ENCODE results near the gene CPLX4. TPM values are rescaled to one million over a fixed set of nuclear protein-coding genes. Genes with fewer than 3 reads are reported as not detected.

CPLX4 gene
- total and polyA plus RNA-seq, 2 donors (not counting 3 experiments of a cell fraction or from before 2014, with no cell fraction given), result not detected

GRCh38 chr18:59293317-59293716 is 25.1 kb downstream of the CPLX4 start:
- dilution Hi-C loops (cut with MboI; ENCODE audit: extremely low pct_ligation_motif_present, low sequenced_read_pairs), result no loop called here

GRCh38 chr18:59286341-59286740 is 32.1 kb downstream of the CPLX4 start:
- no peak for TF ChIP-seq FOS (IDR thresholded peaks at IDR 0.05; ENCODE audit: borderline replicate concordance, insufficient read depth, low read length)
- TF ChIP-seq MAX (IDR thresholded peaks at IDR 0.05; ENCODE audit: insufficient read depth, insufficient read length), result no peak
- no peak for TF ChIP-seq GATA2 (IDR thresholded peaks at IDR 0.05; ENCODE audit: insufficient read depth, insufficient read length, low read depth, low read length)
- TF ChIP-seq JUN (IDR thresholded peaks at IDR 0.05; ENCODE audit: borderline replicate concordance, insufficient read depth, insufficient read length, low read depth), result no peak
- no peak for TF ChIP-seq EZH2 (IDR thresholded peaks at IDR 0.05; ENCODE audit: borderline replicate concordance, low read depth, low read length, severe bottlenecking)
- TF ChIP-seq POLR2A (IDR thresholded peaks at IDR 0.05; ENCODE audit: low read depth, low read length), result no peak
- no peak for TF ChIP-seq POLR2AphosphoS5 (IDR thresholded peaks at IDR 0.05; ENCODE audit: insufficient read depth, low read depth, low read length)
- TF ChIP-seq CTCF (IDR thresholded peaks at IDR 0.05; ENCODE audit: extremely low read depth in 1 of 2, insufficient read depth in 1 of 2, low read depth in 1 of 2, low read length in 2 of 2), result no peak
- TF ChIP-seq MYC (IDR thresholded peaks at IDR 0.05; ENCODE audit: low read depth, low read length), result no peak
- H3K4me3 ChIP-seq (replicated peaks in 1 of 3; ENCODE audit: insufficient read depth in 1 of 3, low read depth in 1 of 3, low read length in 3 of 3), result no peak overlapping the region
- H3K9me1 ChIP-seq (replicated peaks; ENCODE audit: control insufficient read depth, extremely low read depth, insufficient read depth, low read length), result no peaks in the 10 kb centered on the region
- peaks cover 7 to 8% of the 10 kb centered on the region in 2 experiments for H3K27me3 ChIP-seq (ENCODE audit: control insufficient read depth in 2 of 2, insufficient read depth in 2 of 2, low read length in 2 of 2)
- no peaks in the 10 kb centered on the region for H3K79me2 ChIP-seq (ENCODE audit: control insufficient read depth, insufficient read depth, low read length)
- H3K36me3 ChIP-seq (ENCODE audit: control insufficient read depth in 2 of 2, extremely low read depth in 1 of 2, insufficient read depth in 2 of 2, low read length in 2 of 2), result no peaks in the 10 kb centered on the region
- intact Hi-C loops (cut with micrococcal nuclease) (no loop called here), dilution Hi-C loops (cut with MboI; ENCODE audit: extremely low pct_ligation_motif_present, low sequenced_read_pairs) (no loop called here)
- H3K27ac ChIP-seq (ENCODE audit: insufficient read depth, low read depth, low read length), result no peak overlapping the region
- no TSS peak for BruUV-seq (replicated peaks)
- FAIRE-seq (no peak), DNase-seq (ENCODE audit: low read depth, low spot score) (no peak)
- H3K4me2 ChIP-seq (ENCODE audit: insufficient read depth, low read length), result no peak overlapping the region
- H3K9ac ChIP-seq (replicated peaks; ENCODE audit: extremely low read depth, insufficient read depth, low read length), result no peak overlapping the region
- ChIA-PET POLR2A (no interaction called here), CTCF (interaction anchor here (1.7 kb wide), 1 partner anchor 11 kb away, joined by 6 read pairs; no protein-coding TSS in a partner anchor)
- no peaks in the 10 kb centered on the region for H4K20me1 ChIP-seq (replicated peaks; ENCODE audit: control insufficient read depth, extremely low read depth, insufficient read depth, low read length)
- H3K4me1 ChIP-seq (ENCODE audit: control insufficient read depth, extremely low read depth, insufficient read depth, low read length), result no peaks in the 10 kb centered on the region
- H3K9me3 ChIP-seq (replicated peaks; ENCODE audit: control insufficient read depth, insufficient read depth, low read length), result no peaks in the 10 kb centered on the region
- H2AFZ ChIP-seq (ENCODE audit: low read depth, low read length), result no peak overlapping the region

More at GRCh38 chr18:59293317-59293716, 25.1 kb downstream of the CPLX4 start:
- DNase-seq (ENCODE audit: low read depth, low spot score) (no peak), FAIRE-seq (no peak)
- no peak overlapping the region for H3K4me2 ChIP-seq (ENCODE audit: insufficient read depth, low read length)
- H3K27ac ChIP-seq (ENCODE audit: insufficient read depth, low read depth, low read length), result no peak overlapping the region
- H3K27me3 ChIP-seq (ENCODE audit: control insufficient read depth in 2 of 2, insufficient read depth in 2 of 2, low read length in 2 of 2), result peaks cover 8 to 10% of the 10 kb centered on the region in 2 experiments
- no peak overlapping the region for H3K4me3 ChIP-seq (replicated peaks in 1 of 3; ENCODE audit: insufficient read depth in 1 of 3, low read depth in 1 of 3, low read length in 3 of 3)
- no peak overlapping the region for H3K9ac ChIP-seq (replicated peaks; ENCODE audit: extremely low read depth, insufficient read depth, low read length)
- H3K4me1 ChIP-seq (ENCODE audit: control insufficient read depth, extremely low read depth, insufficient read depth, low read length), result no peaks in the 10 kb centered on the region
- intact Hi-C loops (cut with micrococcal nuclease), result no loop called here
- no peaks in the 10 kb centered on the region for H4K20me1 ChIP-seq (replicated peaks; ENCODE audit: control insufficient read depth, extremely low read depth, insufficient read depth, low read length)
- no peaks in the 10 kb centered on the region for H3K9me1 ChIP-seq (replicated peaks; ENCODE audit: control insufficient read depth, extremely low read depth, insufficient read depth, low read length)
- TF ChIP-seq GATA2 (IDR thresholded peaks at IDR 0.05; ENCODE audit: insufficient read depth, insufficient read length, low read depth, low read length), result no peak
- H3K36me3 ChIP-seq (ENCODE audit: control insufficient read depth in 2 of 2, extremely low read depth in 1 of 2, insufficient read depth in 2 of 2, low read length in 2 of 2), result no peaks in the 10 kb centered on the region
- H3K79me2 ChIP-seq (ENCODE audit: control insufficient read depth, insufficient read depth, low read length), result no peaks in the 10 kb centered on the region
- CTCF ChIA-PET, result interaction anchor here (1.1 to 1.7 kb wide), 2 partner anchors 14 to 109 kb away, joined by 3 to 4 read pairs; no protein-coding TSS in a partner anchor
- no peak overlapping the region for H2AFZ ChIP-seq (ENCODE audit: low read depth, low read length)
- POLR2A ChIA-PET, result no interaction called here
- no TSS peak for BruUV-seq (replicated peaks)
- no peaks in the 10 kb centered on the region for H3K9me3 ChIP-seq (replicated peaks; ENCODE audit: control insufficient read depth, insufficient read depth, low read length)
